Right renal cortex interstitium (tissue), 3 donors: ENCODE results near the gene LRRC26. TPM values are rescaled to one million over a fixed set of nuclear protein-coding genes. Genes with fewer than 3 reads are reported as not detected.
A peak's percentile ranks its signal among the peaks of the same experiment; 100 is the strongest.
"Not testable (repeated sequence)": the region's sequence is repeated elsewhere in the genome, so short reads cannot be mapped to it uniquely, and the experiment has no call there.

Experiments used
- DNase-seq, 3 donors: peaks; one replicate each; pipeline ENCODE4 v3.0.0-alpha.2; 2013; ENCODE audit warnings: low read depth in 3 of 3, low spot score in 2 of 3
- polyA plus RNA-seq, 3 donors: library from polyadenylated mRNA; unstranded; fragments of 120-200 nt; gene quantifications; one replicate each; pipeline ENCODE4 v1.2.1, GENCODE V29; 2013; ENCODE audit not compliant: insufficient read length in 3 of 3

Gene LRRC26
- polyA plus RNA-seq, 3 donors: not detected

DNA sequence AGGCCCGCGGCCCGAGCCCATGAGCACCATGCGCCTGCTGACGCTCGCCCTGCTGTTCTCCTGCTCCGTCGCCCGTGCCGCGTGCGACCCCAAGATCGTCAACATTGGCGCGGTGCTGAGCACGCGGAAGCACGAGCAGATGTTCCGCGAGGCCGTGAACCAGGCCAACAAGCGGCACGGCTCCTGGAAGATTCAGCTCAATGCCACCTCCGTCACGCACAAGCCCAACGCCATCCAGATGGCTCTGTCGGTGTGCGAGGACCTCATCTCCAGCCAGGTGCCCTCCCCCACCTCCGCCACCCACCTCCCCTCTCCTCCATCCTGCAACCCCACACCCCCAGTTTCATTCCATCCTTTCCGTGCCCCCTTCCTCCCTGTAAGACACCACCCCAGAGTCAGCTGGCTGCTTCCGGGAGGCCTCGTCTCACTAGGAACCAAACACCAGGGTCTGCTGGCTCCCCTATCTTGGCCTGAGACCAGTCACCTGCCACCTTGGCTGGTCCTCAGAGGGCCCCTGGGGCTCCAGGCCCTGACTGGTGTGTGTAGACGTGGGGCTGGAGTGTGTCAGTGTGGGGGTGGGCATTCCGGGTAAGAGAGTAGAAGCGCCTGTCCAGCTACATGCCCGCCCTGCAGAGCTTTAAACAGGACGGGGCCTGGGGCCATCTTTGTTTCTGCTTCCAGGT, 30.2 kb downstream of the LRRC26 start:
- DNase-seq: no peak

DNA sequence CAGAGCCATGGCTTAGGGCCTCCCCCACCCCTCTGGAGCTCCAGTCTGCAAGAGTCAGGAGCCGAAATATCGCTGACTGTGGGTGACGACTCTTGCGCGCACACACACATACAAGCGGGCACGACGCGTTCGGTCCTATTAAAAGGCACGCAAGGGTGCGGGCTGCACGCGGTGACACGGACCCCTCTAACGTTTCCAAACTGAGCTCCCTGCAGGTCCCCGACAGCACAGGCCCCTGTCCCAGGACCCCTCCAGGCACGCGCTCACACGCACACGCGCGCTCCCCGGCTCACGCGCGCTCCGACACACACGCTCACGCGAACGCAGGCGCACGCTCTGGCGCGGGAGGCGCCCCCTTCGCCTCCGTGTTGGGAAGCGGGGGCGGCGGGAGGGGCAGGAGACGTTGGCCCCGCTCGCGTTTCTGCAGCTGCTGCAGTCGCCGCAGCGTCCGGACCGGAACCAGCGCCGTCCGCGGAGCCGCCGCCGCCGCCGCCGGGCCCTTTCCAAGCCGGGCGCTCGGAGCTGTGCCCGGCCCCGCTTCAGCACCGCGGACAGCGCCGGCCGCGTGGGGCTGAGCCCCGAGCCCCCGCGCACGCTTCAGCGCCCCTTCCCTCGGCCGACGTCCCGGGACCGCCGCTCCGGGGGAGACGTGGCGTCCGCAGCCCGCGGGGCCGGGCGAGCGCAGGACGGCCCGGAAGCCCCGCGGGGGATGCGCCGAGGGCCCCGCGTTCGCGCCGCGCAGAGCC, 31.0 kb downstream of the LRRC26 start, which contains the start of gene GRIN1:
GRIN1 (plus strand) TSS at position 433 of the 746 bp plus-strand sequence. CDS start 333 bp downstream, outside the sequence.
- DNase-seq: peak in 1 of 3 donors; percentile 52

GRCh38 chr9:137138058-137138721, 31.7 kb downstream of the LRRC26 start:
- no peak for DNase-seq

GRCh38 chr9:137136881-137137607, 32.8 kb downstream of the LRRC26 start:
- DNase-seq: no peak

DNA sequence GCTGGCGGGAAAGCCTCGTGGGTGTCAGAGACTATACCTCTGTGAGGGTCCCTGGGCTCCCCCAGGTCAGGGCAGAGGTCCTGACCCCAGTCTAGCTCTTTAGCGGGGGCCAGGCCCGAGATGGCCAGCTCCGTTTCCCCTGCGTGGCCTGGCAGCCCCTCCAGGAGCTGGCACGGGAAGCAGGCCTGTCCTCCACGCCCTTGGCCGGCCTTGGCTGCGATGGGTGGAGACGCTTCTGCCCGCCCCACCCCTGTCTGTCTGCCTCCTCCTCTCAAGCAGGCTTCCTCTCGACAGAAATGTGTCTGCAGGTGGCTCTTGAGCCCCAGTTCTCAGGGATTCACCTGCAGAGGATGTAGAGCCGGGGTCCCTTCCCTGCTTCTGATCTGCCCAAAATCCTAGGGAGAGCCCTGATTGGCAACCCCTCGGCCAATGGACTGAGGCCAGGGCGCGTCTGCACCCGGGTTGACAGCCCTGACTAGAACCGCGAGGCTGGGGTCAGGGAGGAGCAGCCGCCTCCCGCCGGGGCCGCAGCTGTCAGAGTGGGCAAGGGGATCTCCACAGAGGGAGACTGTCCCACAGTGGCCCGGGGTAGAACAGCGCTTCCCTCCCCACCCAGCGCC, 33.5 kb downstream of the LRRC26 start:
- DNase-seq: no peak

GRCh38 chr9:137135154-137135553, 34.7 kb downstream of the LRRC26 start:
- not testable (repeated sequence) for DNase-seq

- no peak for DNase-seq
Observed at GRCh38 chr9:137134191-137134590, 35.7 kb downstream of the LRRC26 start.

DNA sequence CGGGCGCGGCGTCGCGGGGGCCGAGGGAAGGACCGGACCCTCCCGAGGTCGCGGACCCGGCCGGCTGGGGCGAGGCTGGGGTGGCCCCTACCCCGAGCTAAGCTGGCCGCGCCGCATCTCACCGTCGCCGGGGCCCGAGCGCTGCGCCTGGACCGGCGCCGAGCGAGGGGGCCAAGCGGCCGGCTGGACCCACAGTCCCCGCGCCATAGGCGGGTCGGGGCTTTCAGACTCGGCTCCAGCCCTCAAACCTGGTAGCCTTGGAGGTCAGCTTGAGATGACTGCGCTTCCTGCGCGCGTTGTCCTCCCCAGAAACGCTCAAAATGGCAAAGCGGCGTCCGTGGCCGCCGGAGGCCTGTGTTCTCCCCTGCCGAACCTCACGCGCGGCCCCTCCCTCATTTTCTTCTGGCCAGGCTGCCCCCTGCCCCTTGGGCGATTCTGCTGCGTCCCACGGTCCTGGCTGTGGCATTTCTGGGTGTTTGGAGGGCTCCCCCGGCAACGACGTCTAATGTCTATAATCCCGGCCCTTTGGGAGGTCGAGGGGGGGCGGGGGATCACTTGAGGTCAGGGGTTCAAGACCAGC, 39.6 kb downstream of the LRRC26 start:
- DNase-seq: no peak

- peak; percentile 62 to 78 (median 63) for DNase-seq
Observed at GRCh38 chr9:137129456-137130175, 40.2 kb downstream of the LRRC26 start.

GRCh38 chr9:137128862-137129455, 40.9 kb downstream of the LRRC26 start:
- no peak for DNase-seq

DNA sequence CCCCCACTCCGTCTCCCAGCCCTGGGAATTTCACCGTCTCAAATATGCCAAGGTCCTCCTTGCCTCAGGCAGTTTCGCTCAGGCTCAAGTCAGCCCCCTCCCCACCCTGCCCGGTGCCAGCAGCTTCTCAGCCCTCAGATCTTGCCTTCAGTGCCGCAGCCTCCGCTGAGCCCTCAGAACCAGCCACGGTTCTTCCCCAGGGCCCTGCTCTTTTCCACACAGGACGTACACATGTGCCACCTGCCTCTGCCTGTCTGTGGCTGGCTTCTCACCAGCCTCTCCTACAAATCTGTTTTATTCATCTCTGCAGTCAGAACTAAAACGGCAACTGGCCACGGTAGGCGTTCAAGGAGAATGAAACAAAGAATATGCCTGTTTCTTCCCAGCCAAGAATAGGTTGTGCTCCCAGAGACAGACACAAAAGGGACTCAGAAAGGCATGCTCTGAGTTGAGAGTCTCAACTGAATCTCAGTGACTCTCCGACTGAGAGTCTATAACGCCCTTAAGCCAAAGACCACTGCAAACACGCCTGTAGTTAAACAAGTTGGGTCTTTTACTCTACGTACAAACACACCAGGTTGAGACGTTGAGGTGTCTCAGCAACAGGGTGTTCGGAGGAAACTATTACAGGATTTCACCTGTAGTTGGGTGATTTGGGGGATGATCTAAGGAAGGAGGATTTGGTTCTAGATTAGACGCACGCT, 41.5 kb downstream of the LRRC26 start:
- DNase-seq: no peak

GRCh38 chr9:137127301-137128157, 42.3 kb downstream of the LRRC26 start:
- DNase-seq: no peak

- no peak for DNase-seq
Observed at GRCh38 chr9:137126786-137127185, 43.1 kb downstream of the LRRC26 start.

- DNase-seq: not testable (repeated sequence)
Observed at GRCh38 chr9:137123952-137124462, 45.8 kb downstream of the LRRC26 start.

GRCh38 chr9:137123468-137123837, 46.4 kb downstream of the LRRC26 start:
- DNase-seq: no peak

DNA sequence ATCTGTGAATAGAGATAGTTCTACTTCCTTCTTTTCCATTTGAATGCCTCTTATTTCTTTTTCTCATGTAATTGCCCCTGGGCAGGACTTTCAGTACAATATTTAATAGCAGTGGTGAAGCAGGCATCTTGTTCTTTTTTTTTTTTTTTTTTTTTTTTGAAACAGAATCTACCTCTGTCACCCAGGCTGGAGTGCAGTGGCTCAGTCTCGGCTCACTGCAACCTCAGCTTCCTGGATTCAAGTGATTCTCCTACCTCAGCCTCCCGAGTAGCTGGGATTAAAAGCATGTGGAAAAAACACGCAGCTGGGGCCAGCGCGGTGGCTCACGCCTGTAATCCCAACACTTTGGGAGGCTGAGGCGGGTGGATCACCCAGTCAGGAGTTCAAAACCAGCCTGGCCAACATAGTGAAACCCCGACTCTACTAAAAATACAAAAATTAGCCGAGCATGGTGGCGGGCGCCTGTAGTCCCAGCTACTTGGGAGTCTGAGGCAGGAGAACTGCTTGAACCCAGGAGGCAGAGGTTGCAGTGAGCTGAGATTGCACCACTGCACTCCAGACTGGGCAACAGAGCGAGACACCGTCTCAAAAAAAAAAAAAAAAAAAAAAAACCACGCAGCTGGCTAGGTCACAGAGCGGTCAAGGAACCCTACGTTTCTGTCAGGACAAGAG, 46.9 kb downstream of the LRRC26 start:
- DNase-seq: not testable (repeated sequence)
